Measurements from ENCODE around the gene ZFP1.
"Not testable (repeated sequence)": the region's sequence is repeated elsewhere in the genome, so short reads cannot be mapped to it uniquely, and the experiment has no call there.

The ZFP1 gene

GRCh38 chr16:75204905-75205304 is 56.6 kb downstream of the ZFP1 start:
- DNase-seq (ENCODE audit: low read depth): not testable (repeated sequence)

GRCh38 chr16:75205438-75205837 is 57.1 kb downstream of the ZFP1 start:
- DNase-seq (ENCODE audit: low read depth): not testable (repeated sequence)

GRCh38 chr16:75205961-75206748 is 57.8 kb downstream of the ZFP1 start:
- DNase-seq (ENCODE audit: low read depth): not testable (repeated sequence)

GRCh38 chr16:75206749-75207451 is 58.6 kb downstream of the ZFP1 start, which contains the start of gene CTRB2:
Gene CTRB2, minus strand, starts transcription at chr16:75207161. Its CDS starts 20 bp downstream, at chr16:75207141.
- DNase-seq (ENCODE audit: low read depth): no peak

GRCh38 chr16:75207831-75208230 is 59.5 kb downstream of the ZFP1 start:
- no peak for DNase-seq (ENCODE audit: low read depth)

GRCh38 chr16:75208242-75208825 is 60.0 kb downstream of the ZFP1 start:
- no peak for DNase-seq (ENCODE audit: low read depth)

GRCh38 chr16:75208861-75209505 is 60.7 kb downstream of the ZFP1 start:
- no peak for DNase-seq (ENCODE audit: low read depth)

- DNase-seq (ENCODE audit: low read depth): not testable (repeated sequence)
Measured at GRCh38 chr16:75209514-75209913, 61.2 kb downstream of the ZFP1 start.

GRCh38 chr16:75209944-75210343 is 61.6 kb downstream of the ZFP1 start:
- no peak for DNase-seq (ENCODE audit: low read depth)

GRCh38 chr16:75211286-75211685 is 63.0 kb downstream of the ZFP1 start:
- DNase-seq (ENCODE audit: low read depth): not testable (repeated sequence)

- no peak for DNase-seq (ENCODE audit: low read depth)
Measured at GRCh38 chr16:75216127-75216526, 67.8 kb downstream of the ZFP1 start.

GRCh38 chr16:75216576-75216975 is 68.3 kb downstream of the ZFP1 start:
- no peak for DNase-seq (ENCODE audit: low read depth)

- DNase-seq (ENCODE audit: low read depth): no peak
Measured at GRCh38 chr16:75217389-75217851, 69.1 kb downstream of the ZFP1 start.

- DNase-seq (ENCODE audit: low read depth): no peak
Measured at GRCh38 chr16:75218256-75219076, 70.1 kb downstream of the ZFP1 start, which contains the start of gene CTRB1. Gene CTRB1, plus strand, starts transcription at chr16:75218988. Its CDS starts 20 bp downstream, at chr16:75219008.

GRCh38 chr16:75219088-75219487 is 70.8 kb downstream of the ZFP1 start:
- no peak for DNase-seq (ENCODE audit: low read depth)

GRCh38 chr16:75219838-75220237 is 71.5 kb downstream of the ZFP1 start:
- DNase-seq (ENCODE audit: low read depth): no peak

Data from GM04503 (cell line).